Sigmoid colon (tissue), 4 donors: ENCODE results near the gene VPS18.

ENCODE experiments used
- EP300 ChIP-seq, 4 donors: sonication (generic); formaldehyde crosslinking; IDR thresholded peaks; one replicate each; pipeline ENCODE4 v1.6.1; 2017; ENCODE audit warnings: antibody characterized with exemption in 4 of 4
- POLR2A ChIP-seq, 2 donors: fragments of 450-650 bp; IDR thresholded peaks; one replicate each; pipeline ENCODE4 v1.6.1; 2016; ENCODE audit warnings: antibody characterized with exemption in 2 of 2, mild to moderate bottlenecking in 2 of 2, moderate library complexity in 2 of 2
- POLR2AphosphoS5 ChIP-seq, 4 donors: sonication (generic); formaldehyde crosslinking; IDR thresholded peaks; one replicate each; pipeline ENCODE4 v1.6.1; 2017; ENCODE audit warnings: antibody characterized with exemption in 4 of 4
- TF ChIP-seq, protein P1 (sequence below), 4 experiments: fragments of 450-650 bp in 3 of 4; fragments of 200-600 bp in 1 of 4; IDR thresholded peaks; one replicate each; pipeline ENCODE4 v1.5.1; 2016 to 2019; ENCODE audit warnings: antibody characterized with exemption in 4 of 4, mild to moderate bottlenecking in 3 of 4, moderate library complexity in 2 of 4

DNA sequence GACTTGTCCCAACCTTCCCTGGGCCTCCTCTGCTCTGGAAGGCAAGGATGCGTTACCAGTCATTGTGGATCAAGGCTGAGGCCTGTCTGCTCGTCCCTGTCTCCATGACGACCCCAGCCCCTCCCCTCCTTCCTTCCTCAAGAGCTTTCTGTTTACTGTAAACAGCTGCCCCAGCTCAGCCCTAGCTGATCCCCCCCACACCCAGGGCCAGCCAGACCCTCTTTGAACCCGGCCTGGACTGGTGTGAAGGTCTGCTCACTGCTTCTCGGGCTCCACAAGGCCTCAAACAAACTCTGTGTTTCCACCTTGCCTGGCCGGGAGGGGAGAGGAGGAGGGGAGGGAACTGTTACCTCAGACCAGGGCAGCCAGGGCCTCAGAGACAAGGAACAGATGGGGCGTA lies 16.9 kb downstream of the VPS18 start:
- TF ChIP-seq EP300 (IDR thresholded peaks at IDR 0.05) = no peak
- TF ChIP-seq, protein P1, sequence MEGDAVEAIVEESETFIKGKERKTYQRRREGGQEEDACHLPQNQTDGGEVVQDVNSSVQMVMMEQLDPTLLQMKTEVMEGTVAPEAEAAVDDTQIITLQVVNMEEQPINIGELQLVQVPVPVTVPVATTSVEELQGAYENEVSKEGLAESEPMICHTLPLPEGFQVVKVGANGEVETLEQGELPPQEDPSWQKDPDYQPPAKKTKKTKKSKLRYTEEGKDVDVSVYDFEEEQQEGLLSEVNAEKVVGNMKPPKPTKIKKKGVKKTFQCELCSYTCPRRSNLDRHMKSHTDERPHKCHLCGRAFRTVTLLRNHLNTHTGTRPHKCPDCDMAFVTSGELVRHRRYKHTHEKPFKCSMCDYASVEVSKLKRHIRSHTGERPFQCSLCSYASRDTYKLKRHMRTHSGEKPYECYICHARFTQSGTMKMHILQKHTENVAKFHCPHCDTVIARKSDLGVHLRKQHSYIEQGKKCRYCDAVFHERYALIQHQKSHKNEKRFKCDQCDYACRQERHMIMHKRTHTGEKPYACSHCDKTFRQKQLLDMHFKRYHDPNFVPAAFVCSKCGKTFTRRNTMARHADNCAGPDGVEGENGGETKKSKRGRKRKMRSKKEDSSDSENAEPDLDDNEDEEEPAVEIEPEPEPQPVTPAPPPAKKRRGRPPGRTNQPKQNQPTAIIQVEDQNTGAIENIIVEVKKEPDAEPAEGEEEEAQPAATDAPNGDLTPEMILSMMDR (IDR thresholded peaks at IDR 0.05) = no peak
- TF ChIP-seq POLR2AphosphoS5 (IDR thresholded peaks at IDR 0.05) = no peak
- no peak for TF ChIP-seq POLR2A (IDR thresholded peaks at IDR 0.05)
